GM11168 (cell line): ENCODE measurements around the gene RELA.
"Not testable (repeated sequence)": the region's sequence is repeated elsewhere in the genome, so short reads cannot be mapped to it uniquely, and the experiment has no call there.

Experiments
- in situ Hi-C: fragments of 300-500 bp; cut with MboI; formaldehyde crosslinking; loops from one replicate; pipeline ENCODE4 v1.12.0; 2022; ENCODE audit warnings: low sequenced_read_pairs; ENCODE audit not compliant: unreplicated experiment

RELA gene

DNA sequence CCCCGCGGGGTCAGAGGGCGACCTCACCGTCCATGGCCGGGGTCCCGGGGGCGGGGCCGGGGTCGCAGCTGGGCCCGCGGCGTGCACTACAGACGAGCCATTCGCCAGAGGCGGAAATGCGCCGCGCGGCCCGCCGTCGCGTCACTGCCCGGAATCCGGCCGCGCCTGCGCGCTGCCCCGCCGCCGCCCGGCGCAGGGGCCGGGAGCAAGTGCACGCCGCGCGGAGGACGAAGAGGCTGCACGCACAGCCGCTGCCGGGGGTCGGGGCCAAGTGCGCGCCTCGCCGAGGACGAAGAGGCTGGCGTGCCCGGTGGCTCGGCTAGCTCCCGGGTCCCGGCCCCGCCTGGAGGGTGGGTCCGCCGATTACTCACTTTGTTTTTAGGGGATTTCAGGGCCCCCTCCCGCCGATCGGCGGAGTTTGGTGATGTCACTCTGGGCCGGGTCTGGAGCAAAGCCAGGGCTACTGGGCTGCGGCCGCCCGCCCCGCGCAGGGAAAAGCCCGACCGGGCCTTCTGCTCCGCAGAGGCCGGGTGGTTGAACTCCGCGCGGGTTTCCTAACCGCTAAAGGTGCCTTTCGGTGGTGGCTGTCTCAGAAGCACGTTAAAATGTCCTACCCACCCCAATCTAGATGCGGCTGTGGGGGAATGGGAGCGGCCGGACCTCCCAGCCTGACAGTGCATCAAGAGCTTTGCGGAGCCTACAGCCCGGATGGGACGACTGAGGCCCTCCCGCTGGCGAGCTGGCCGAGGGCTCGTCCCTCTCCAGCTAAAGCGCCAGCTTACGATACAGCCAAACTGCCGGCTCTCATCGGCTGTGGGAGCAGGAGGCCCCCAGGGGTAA lies at the start of gene RELA:
RELA (minus strand) TSS at position 118 of the 840 bp plus-strand sequence; CDS start at position 34, 84 bp downstream.
- in situ Hi-C loops = no loop called here

GRCh38 chr11:65711785-65712632 lies 49.3 kb upstream of the RELA start, which contains the start of gene KAT5:
Gene KAT5 (plus strand): TSS chr11:65712252. CDS start chr11:65712268, 16 bp downstream.
- in situ Hi-C loops = loop anchor here (5.0 to 25.0 kb wide), 2 partner anchors 115 to 275 kb away; no protein-coding TSS in a partner anchor

DNA sequence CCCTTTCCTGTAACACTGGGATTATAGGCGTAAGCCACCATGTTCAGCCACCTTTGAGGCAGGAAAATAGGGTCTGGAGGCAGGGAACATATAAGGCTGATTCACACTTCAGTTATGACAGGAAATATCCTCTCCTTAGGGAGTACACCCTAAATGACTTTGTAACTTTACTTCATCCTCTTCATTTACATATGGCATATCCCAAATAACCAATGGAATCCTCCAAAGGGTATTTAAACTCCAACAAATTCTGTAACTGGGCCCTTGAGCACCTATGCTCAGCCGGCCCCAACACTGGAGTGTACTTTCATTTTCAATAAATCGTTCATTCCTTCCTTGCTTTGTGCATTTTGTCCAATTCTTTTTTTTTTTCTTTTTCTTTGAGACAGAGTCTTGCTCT lies 47.7 kb upstream of the RELA start:
- in situ Hi-C loops = loop anchor here (5.0 to 25.0 kb wide), 2 partner anchors 117 to 277 kb away; no protein-coding TSS in a partner anchor

DNA sequence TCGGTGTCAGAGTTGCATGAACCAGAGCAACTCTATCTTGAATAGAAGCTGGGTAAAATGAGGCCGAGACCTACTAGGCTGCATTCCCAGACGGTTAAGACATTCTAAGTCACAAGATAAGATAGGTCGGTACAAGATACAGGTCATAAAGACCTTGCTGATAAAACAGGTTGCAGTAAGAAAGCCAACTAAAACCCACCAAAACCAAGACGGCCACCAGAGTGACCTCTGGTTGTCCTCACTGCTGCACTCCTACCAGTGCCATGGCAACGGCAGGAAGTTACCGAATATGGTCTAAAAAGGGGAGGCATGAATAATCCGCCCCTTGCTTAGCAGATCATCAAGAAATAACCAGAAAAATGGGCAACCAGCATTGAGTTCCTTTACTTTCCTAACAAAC lies 46.9 kb upstream of the RELA start:
- in situ Hi-C loops = loop anchor here (5.0 to 25.0 kb wide), 2 partner anchors 118 to 278 kb away; no protein-coding TSS in a partner anchor

DNA sequence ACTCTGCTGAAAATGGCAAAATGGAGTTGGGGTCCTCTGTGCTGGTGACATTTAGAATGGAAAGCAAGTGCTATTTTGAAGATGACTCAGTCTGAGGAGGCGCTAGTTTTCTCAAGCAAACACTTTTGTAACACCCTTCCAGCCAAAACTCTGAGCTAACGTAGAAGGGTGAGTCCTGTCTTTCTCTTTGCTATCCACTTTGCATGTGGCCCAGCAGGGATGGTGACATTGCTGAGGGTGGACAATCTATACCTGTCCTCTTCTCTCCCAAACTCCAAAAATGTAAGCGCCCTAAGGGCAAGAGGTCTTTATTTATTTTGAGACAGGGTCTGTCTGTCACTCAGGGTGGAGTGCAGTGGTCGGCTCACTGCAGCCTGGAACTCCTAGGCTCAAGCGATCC lies 45.7 kb upstream of the RELA start:
- in situ Hi-C loops = loop anchor here (25.0 kb wide), 1 partner anchor 279 kb away; no protein-coding TSS in a partner anchor

DNA sequence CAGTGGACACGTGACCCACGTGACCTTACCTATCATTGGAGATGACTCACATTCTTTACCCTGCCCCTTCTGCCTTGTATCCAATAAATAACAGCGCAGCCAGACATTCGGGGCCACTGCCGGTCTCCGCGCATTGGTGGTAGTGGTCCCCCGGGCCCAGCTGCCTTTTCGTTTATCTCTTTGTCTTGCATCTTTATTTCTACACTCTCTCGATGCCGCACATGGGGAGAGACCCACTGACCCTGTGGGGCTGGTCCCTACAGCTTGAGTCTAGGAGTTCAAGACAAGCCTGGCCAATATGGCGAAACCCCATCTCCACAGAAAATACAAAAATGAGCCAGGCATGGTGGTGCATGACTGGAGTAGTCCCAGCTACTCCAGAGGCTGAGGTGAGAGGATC lies 44.3 kb upstream of the RELA start:
- in situ Hi-C loops = loop anchor here (25.0 kb wide), 1 partner anchor 280 kb away; no protein-coding TSS in a partner anchor

DNA sequence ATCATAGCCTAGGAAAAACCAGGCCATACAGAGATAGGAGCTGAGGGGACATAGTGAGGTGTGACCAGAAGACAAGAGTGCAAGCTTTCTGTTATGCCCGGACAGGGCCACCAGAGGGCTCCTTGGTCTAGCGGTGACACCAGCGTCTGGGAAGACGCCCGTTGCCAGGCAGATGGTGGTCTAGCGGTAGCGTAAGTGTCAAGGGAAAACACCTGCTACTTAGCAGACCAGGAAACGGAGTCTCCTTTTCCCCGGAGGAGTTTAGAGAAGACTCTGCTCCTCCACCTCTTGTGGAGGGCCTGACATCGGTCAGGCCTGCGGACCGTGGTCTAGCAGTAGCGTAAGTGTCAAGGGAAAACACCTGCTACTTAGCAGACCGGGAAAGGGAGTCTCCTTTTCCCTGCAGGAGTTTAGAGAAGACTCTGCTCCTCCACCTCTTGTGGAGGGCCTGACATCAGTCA lies 43.6 kb upstream of the RELA start:
- in situ Hi-C loops = loop anchor here (25.0 kb wide), 1 partner anchor 281 kb away; no protein-coding TSS in a partner anchor

GRCh38 chr11:65703846-65704245 lies 41.1 kb upstream of the RELA start:
- in situ Hi-C loops = loop anchor here (25.0 kb wide), 1 partner anchor 283 kb away; no protein-coding TSS in a partner anchor

DNA sequence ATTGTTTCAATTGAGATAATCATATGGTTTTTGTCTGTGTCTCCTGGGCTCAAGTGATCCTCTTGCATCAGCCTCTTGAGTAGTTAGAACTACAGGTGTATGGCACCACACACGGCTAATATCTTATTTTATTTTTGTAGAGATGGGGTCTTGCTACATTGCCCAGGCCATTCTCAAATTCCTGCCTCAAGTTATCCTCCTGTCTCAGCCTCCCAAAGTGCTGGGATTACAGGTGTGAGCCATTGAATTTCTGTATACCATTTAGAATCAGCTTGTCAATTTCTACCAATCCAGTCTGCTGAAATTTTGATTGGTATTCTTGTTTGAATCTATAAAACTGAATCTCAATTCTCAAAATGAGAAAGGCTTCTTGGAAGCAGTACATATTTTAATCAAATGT lies 39.0 kb upstream of the RELA start:
- in situ Hi-C loops = loop anchor here (25.0 kb wide), 1 partner anchor 286 kb away; no protein-coding TSS in a partner anchor

DNA sequence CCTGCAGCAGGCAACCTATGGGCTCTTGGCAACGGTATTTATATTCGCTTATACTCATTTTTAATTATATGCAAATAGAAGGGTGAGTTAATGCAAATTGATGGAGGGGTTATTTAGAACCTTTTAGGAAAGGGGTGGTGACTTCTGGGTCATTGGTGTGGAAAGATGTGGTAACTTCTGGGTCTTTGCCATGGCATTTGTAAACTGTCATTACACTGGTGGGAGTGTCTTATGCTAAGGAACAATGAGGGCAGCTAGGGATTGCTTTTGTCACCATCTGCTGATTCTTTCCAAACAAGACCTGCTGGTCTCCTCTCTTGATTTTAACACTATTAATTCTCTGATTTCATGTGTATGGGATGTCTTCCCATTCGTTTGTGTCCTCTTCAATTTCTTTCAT lies 37.7 kb upstream of the RELA start:
- in situ Hi-C loops = loop anchor here (25.0 kb wide), 1 partner anchor 287 kb away; no protein-coding TSS in a partner anchor

DNA sequence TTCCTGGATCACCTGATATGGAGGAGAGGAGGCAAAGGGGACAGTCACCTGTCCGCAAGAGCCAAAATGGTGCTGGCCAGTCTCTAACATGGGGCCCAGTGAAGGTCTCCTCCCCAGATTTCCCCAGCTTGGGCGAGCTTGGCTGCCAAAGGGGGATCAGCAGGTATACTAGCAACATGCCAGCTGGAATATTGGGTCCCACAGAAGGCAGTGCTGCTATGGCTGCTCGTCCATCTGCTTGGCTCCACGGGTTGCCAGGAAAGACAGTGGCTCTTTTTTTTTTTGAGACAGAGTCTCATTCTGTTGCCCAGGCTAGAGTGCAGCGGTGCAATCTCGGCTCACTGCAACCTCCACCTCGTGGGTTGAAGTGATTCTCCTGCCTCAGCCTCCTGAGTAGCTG lies 36.6 kb upstream of the RELA start:
- in situ Hi-C loops = no loop called here

- in situ Hi-C loops = no loop called here
These were observed 35.5 kb upstream of the RELA start for GRCh38 chr11:65698205-65698604.

DNA sequence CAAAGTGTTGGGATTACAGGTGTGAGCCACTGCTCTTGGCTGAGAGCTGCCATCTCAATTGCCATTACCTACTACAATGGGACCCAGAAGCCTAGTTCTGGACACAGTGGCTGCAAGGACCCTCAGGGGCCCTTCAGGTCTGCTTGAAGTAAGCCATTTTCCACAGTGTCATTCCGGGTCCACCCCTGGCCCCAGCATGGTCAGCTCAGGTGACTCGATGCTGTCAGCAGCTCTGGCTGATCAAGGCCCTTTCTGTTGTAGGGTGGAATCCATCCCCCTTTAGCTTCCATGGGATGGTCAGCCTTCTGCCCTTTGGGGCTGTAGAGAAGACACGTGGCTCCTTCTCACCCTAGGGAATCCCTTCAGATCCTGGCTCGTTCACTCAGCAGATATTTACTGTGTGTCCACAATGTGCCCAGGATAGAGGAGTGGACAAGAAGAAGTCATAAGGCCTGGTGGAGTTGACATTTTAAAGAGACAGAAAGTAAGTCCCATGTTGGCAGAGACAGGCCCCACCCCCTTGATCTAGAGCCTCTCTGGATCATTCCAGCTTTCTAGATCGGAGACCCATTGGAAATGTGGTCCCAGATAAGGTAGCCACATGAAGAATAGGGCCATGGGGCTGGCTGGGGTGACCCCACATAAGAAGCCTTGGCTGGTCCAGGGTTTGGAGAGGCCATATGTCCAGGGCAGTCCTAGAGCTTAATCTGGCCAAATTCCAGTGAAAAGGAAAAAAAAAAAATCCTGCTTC lies 34.3 kb upstream of the RELA start:
- in situ Hi-C loops = no loop called here

DNA sequence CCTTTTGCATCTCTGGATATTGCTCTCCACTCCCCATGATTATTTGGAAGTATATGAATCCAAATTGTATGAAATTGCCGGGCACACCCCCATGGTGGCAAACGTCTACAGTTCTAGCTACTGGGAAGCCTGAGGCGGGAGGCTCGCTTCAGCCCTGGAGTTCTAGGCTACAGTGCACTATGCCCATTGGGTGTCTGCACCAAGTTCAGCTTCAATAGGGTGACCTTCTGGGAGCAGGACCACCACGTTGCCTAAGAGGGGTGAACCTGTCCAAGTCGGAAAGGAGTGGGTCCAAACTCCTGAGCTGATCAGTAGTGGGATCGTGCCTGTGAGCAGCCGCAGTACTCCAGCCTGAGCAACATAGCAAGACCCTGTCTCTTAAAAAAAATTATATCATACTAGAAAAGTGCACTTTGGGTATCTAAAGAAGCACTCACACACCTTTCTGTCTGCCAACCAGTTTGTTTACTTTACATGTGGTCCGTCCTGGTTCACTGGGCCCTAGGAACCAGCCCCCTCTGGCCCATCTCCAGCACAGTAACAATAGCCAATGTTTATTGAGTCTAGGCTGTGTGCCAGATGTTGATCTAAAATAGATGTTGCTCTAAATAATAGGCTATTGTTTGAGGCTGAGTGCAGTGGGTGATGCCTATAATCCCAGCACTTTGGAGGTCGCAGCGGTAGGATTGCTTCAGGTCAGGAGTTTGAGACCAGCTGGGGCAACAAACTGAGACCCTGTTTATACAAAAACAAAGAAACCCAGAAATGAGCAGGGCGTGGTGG lies 32.9 kb upstream of the RELA start:
- in situ Hi-C loops = no loop called here

- in situ Hi-C loops = no loop called here
These were observed 29.7 kb upstream of the RELA start for GRCh38 chr11:65692367-65692766.

GRCh38 chr11:65691847-65692246 lies 29.1 kb upstream of the RELA start:
- in situ Hi-C loops = not testable (repeated sequence)

- in situ Hi-C loops = no loop called here
These were observed 23.3 kb upstream of the RELA start for GRCh38 chr11:65685981-65686380.

DNA sequence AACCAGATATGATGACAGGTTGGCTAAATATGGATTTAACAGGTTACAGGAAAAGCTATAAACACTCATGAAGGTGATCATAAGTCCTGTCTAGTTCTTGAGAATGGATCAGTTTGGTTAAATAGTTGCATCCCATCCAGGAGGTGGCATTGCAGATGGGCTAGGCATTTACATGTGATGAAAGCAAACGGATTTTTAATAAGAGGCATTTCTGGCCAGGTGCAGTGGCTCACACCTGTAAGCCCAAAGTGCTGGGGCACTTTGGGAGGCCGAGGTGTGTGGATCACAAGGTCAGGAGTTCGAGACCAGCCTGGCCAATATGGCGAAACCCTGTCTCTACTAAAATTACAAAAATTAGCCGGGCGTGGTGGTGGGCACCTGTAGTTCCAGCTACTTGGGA lies 20.8 kb upstream of the RELA start:
- in situ Hi-C loops = not testable (repeated sequence)

- in situ Hi-C loops = no loop called here
These were observed 17.6 kb upstream of the RELA start for GRCh38 chr11:65680192-65680743.
